ENCODE results near the gene ZNF691. TPM values are rescaled to one million over a fixed set of nuclear protein-coding genes. Genes with fewer than 3 reads are reported as not detected.

The ZNF691 gene
- total RNA-seq, 3 donors from 2014 or later (not counting 1 experiment from before 2014, with no cell fraction given), result 2.8 to 5.7 (median 5.2) TPM

GRCh38 chr1:42835422-42835821 lies 11.0 kb upstream of the ZNF691 start:
- no peaks in the 10 kb centered on the region for H3K36me3 Mint-ChIP-seq
- H3K4me3 Mint-ChIP-seq, result no peak overlapping the region
- H3K27me3 Mint-ChIP-seq (ENCODE audit: low read depth in 2 of 2), result no peaks in the 10 kb centered on the region
- no peak for TF ChIP-seq CTCF (IDR thresholded peaks at IDR 0.05)
- no peaks in the 10 kb centered on the region for H3K9me3 Mint-ChIP-seq
- WGBS (ENCODE audit: insufficient coverage), result 84% methylated on average over 1 of the region's 2 CpGs
- no peaks in the 10 kb centered on the region for H3K27me3 ChIP-seq (ENCODE audit: control insufficient read depth, insufficient read depth, low read length)
- H3K9me3 ChIP-seq (ENCODE audit: control insufficient read depth, insufficient read depth, low read length), result no peaks in the 10 kb centered on the region
- H3K4me1 ChIP-seq (ENCODE audit: control insufficient read depth, insufficient read depth, low read length), result no peaks in the 10 kb centered on the region
- H3K27ac ChIP-seq (ENCODE audit: low read length), result no peak overlapping the region
- intact Hi-C loops (cut with micrococcal nuclease), result no loop called here
- no peak overlapping the region for H3K27ac Mint-ChIP-seq
- DNase-seq (no peak), ATAC-seq (no peak)
- no peaks in the 10 kb centered on the region for H3K36me3 ChIP-seq (ENCODE audit: control insufficient read depth, insufficient read depth, low read length)
- H3K4me3 ChIP-seq (ENCODE audit: low read length), result no peak overlapping the region
- H3K4me1 Mint-ChIP-seq, result no peaks in the 10 kb centered on the region

DNA sequence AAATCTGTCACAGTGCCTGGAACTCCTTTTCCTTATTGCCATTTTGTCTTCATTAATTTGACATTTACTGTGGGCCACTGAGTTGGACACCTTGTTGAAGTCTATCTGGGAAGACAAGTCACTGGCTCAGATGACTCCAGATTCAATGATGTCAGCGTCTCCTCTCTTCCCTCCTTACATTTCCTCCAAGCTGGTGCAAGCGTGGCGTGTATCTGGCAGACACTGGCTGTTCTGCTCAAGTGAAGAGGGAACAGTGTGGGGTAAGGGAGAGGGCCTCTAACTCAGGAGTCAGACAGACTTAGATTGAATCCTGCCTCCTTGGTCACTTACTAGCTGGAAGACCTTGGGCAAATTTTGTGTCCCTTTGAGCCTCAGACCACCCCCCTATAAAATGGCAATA lies 8.7 kb upstream of the ZNF691 start:
- no peaks in the 10 kb centered on the region for H3K36me3 ChIP-seq (ENCODE audit: control insufficient read depth, insufficient read depth, low read length)
- no peaks in the 10 kb centered on the region for H3K4me1 ChIP-seq (ENCODE audit: control insufficient read depth, insufficient read depth, low read length)
- H3K27ac ChIP-seq (ENCODE audit: low read length), result no peak overlapping the region
- ATAC-seq, result no peak
- TF ChIP-seq CTCF (IDR thresholded peaks at IDR 0.05), result no peak
- H3K27me3 ChIP-seq (ENCODE audit: control insufficient read depth, insufficient read depth, low read length), result no peaks in the 10 kb centered on the region
- Mint-ChIP-seq H3K36me3 (no peaks in the 10 kb centered on the region), H3K27ac (no peak overlapping the region), H3K4me3 (no peak overlapping the region), H3K4me1 (no peaks in the 10 kb centered on the region), H3K9me3 (no peaks in the 10 kb centered on the region), H3K27me3 (ENCODE audit: low read depth in 2 of 2) (no peaks in the 10 kb centered on the region)
- whole genome bisulfite sequencing (ENCODE audit: insufficient coverage), result 42% methylated on average over 3 of the region's 3 CpGs
- no peaks in the 10 kb centered on the region for H3K9me3 ChIP-seq (ENCODE audit: control insufficient read depth, insufficient read depth, low read length)
- DNase-seq, result no peak
- no peak overlapping the region for H3K4me3 ChIP-seq (ENCODE audit: low read length)
- intact Hi-C loops (cut with micrococcal nuclease), result no loop called here

DNA sequence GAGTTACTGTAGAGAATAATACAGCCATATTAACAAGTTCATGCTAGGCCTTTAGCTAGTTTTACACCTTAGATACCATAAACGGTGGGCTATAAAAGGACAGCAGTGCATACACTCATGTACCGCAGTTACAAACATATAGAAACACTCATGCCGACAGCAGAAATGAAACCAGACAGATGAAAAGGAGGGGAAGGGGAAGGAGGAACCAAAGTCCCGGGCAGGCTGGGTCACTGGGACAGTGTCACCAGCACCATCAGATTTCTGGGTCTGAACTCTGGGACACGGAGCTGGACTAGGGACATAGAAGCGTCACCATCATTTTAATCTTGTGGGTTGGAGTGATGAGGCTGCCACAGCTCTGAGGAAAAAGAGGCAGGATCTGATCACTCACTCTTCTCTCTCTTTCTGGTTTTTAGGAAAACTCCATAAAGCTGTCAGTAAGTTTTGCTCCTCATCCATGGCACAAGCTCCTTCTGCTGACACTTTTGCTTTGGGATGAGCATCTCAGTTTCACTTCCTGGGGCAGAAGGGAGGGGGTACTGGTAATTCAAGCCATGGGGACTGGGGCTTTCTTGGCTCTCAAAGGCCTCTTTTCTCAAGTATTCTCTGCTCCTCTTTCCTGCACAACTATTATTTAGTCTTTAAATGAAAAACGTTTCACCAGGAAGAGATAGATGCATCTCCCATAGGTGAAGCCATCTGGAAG lies 7.8 kb upstream of the ZNF691 start:
- H3K9me3 Mint-ChIP-seq, result no peaks in the 10 kb centered on the region
- DNase-seq (no peak), ATAC-seq (no peak)
- no peak for TF ChIP-seq CTCF (IDR thresholded peaks at IDR 0.05)
- no peak overlapping the region for H3K4me3 ChIP-seq (ENCODE audit: low read length)
- H3K4me1 Mint-ChIP-seq, result no peaks in the 10 kb centered on the region
- H3K4me1 ChIP-seq (ENCODE audit: control insufficient read depth, insufficient read depth, low read length), result no peaks in the 10 kb centered on the region
- no peaks in the 10 kb centered on the region for H3K27me3 ChIP-seq (ENCODE audit: control insufficient read depth, insufficient read depth, low read length)
- no peak overlapping the region for H3K27ac ChIP-seq (ENCODE audit: low read length)
- 68% methylated on average over 5 of the region's 7 CpGs for WGBS (ENCODE audit: insufficient coverage)
- H3K36me3 ChIP-seq (ENCODE audit: control insufficient read depth, insufficient read depth, low read length), result no peaks in the 10 kb centered on the region
- intact Hi-C loops (cut with micrococcal nuclease), result no loop called here
- H3K9me3 ChIP-seq (ENCODE audit: control insufficient read depth, insufficient read depth, low read length), result no peaks in the 10 kb centered on the region
- H3K27me3 Mint-ChIP-seq (ENCODE audit: low read depth in 2 of 2), result no peaks in the 10 kb centered on the region
- no peak overlapping the region for H3K4me3 Mint-ChIP-seq
- H3K27ac Mint-ChIP-seq, result no peak overlapping the region
- H3K36me3 Mint-ChIP-seq, result no peaks in the 10 kb centered on the region

DNA sequence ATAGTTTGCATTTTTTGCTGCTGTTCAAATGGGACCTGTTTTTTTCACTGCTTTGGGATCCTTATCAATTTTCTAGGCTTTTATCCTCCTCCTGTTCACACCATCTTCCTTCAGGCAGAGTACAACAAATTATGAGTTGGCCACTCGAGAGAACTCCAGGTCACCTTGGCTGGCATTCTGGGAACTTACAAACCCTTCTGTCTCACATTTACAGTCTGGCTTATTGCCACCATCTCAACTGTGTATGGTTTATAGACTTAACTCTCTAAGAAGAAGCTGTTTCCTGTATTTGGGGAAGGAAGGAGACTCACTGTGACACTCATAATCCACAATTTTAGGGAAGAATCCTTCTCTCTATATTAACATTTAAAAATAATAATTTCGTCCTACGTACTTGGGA lies 5.4 kb upstream of the ZNF691 start:
- DNase-seq, result no peak
- Histone ChIP-seq H3K27ac (ENCODE audit: low read length) (no peak overlapping the region), H3K9me3 (ENCODE audit: control insufficient read depth, insufficient read depth, low read length) (no peaks in the 10 kb centered on the region), H3K36me3 (ENCODE audit: control insufficient read depth, insufficient read depth, low read length) (no peaks in the 10 kb centered on the region), H3K4me3 (ENCODE audit: low read length) (no peak overlapping the region), H3K27me3 (ENCODE audit: control insufficient read depth, insufficient read depth, low read length) (no peaks in the 10 kb centered on the region), H3K4me1 (ENCODE audit: control insufficient read depth, insufficient read depth, low read length) (peaks cover 5% of the 10 kb centered on the region)
- no peak overlapping the region for H3K4me3 Mint-ChIP-seq
- no peak for ATAC-seq
- intact Hi-C loops (cut with micrococcal nuclease), result no loop called here
- H3K27ac Mint-ChIP-seq, result no peak overlapping the region
- TF ChIP-seq CTCF (IDR thresholded peaks at IDR 0.05), result no peak
- no peaks in the 10 kb centered on the region for H3K9me3 Mint-ChIP-seq
- no peaks in the 10 kb centered on the region for H3K36me3 Mint-ChIP-seq
- peaks cover 0 to under 1% of the 10 kb centered on the region in 2 donors for H3K4me1 Mint-ChIP-seq
- 63% methylated on average over 1 of the region's 3 CpGs for WGBS (ENCODE audit: insufficient coverage)
- no peaks in the 10 kb centered on the region for H3K27me3 Mint-ChIP-seq (ENCODE audit: low read depth in 2 of 2)
